ENCODE measurements around the gene B3GNT8. TPM values are rescaled to one million over a fixed set of nuclear protein-coding genes. Genes with fewer than 3 reads are reported as not detected.

B3GNT8 gene
- total RNA-seq, 1 experiment from 2014 or later: 0.96 TPM

DNA sequence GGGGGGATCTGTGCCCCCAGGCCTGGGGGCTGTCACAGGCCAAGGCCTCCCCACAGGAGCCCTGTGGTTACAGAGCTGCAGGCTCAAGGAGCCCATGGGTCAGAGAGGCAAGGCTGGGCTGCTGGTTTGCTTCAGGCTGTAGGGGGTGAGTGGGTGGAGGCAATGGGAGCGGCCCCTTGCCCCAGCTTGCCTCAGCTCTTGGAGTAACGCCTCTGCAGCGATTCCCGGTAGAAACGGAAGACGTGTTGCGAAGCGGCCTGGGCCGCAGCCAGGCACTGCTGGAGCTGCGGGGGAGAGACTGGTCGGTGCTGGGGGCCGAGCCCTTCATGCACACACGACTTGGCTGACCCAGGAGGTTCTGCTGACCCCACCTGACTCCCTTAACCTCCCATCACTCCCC lies 40.7 kb downstream of the B3GNT8 start:
- H2BK15ac ChIP-seq (ENCODE audit: low read depth, low read length): no peak overlapping the region
- H3K14ac ChIP-seq (ENCODE audit: insufficient read depth, low read length): no peak overlapping the region
- no peaks in the 10 kb centered on the region for H3K9me3 ChIP-seq (ENCODE audit: control insufficient read depth, low read depth, low read length)
- no peak overlapping the region for H3K27ac Mint-ChIP-seq
- H3K23me2 ChIP-seq (ENCODE audit: insufficient read length, low read depth, low read length, poor library complexity, severe bottlenecking): no peaks in the 10 kb centered on the region
- peaks cover 4 to 59% (median 25%) of the 10 kb centered on the region in 3 experiments; a peak in 6 of 7 replicates for H3K36me3 Mint-ChIP-seq (ENCODE audit: insufficient read depth in 1 of 3, low read depth in 3 of 3)
- no peaks in the 10 kb centered on the region for H4K20me1 ChIP-seq (ENCODE audit: control insufficient read depth, insufficient read depth, insufficient read length)
- H3K27me3 ChIP-seq (ENCODE audit: insufficient read depth, low read length): no peaks in the 10 kb centered on the region
- H2AFZ ChIP-seq (ENCODE audit: low read length): no peak overlapping the region
- no peak overlapping the region for H2BK5ac ChIP-seq (ENCODE audit: insufficient read length, low read length)
- no peak overlapping the region for H3T11ph ChIP-seq (ENCODE audit: low read length)
- DNase-seq: no peak
- no peak overlapping the region for H3K4me2 ChIP-seq (ENCODE audit: insufficient read depth, insufficient read length, low read length)
- no peak overlapping the region for H3K18ac ChIP-seq (ENCODE audit: insufficient read length, low read depth, low read length)
- H3K79me2 ChIP-seq (ENCODE audit: insufficient read depth, low read length): no peaks in the 10 kb centered on the region
- no peak overlapping the region for H4K91ac ChIP-seq (ENCODE audit: insufficient read length, low read depth, low read length)
- H3K9me3 Mint-ChIP-seq: no peaks in the 10 kb centered on the region
- no peaks in the 10 kb centered on the region for H3K4me1 ChIP-seq (ENCODE audit: insufficient read depth, low read length)
- H3K27ac ChIP-seq (ENCODE audit: insufficient read length, low read depth, low read length): no peak overlapping the region
- no peaks in the 10 kb centered on the region for H3K79me1 ChIP-seq (ENCODE audit: insufficient read depth, low read depth, low read length, poor library complexity, severe bottlenecking)
- H3K9ac ChIP-seq (ENCODE audit: extremely low read depth, insufficient read length, low read length): no peak overlapping the region
- H4K5ac ChIP-seq (ENCODE audit: insufficient read length, low read depth, low read length): no peak overlapping the region
- no peak overlapping the region for H2AK5ac ChIP-seq (ENCODE audit: insufficient read length, low read length)
- no peak overlapping the region for H2BK12ac ChIP-seq (ENCODE audit: insufficient read length, low read depth, low read length)
- H3K4me3 Mint-ChIP-seq: no peak overlapping the region
- H3K4ac ChIP-seq (ENCODE audit: low read depth, low read length): no peak overlapping the region
- H3K56ac ChIP-seq (ENCODE audit: insufficient read length, low read depth, low read length): no peak overlapping the region
- no peak overlapping the region for H2BK20ac ChIP-seq (ENCODE audit: low read depth, low read length, poor library complexity, severe bottlenecking)
- H3K23ac ChIP-seq (ENCODE audit: insufficient read length, low read depth, low read length): no peak overlapping the region
- no CpG with 5 or more reads among the region's 13 CpGs for WGBS (ENCODE audit: extremely low coverage, insufficient read length, low lambda C conversion rate)
- H2BK120ac ChIP-seq (ENCODE audit: low read depth, low read length, poor library complexity, severe bottlenecking): no peak overlapping the region
- H3K4me1 Mint-ChIP-seq: no peaks in the 10 kb centered on the region
- H3K27me3 Mint-ChIP-seq (ENCODE audit: low read depth): no peaks in the 10 kb centered on the region
- TF ChIP-seq, protein P1, sequence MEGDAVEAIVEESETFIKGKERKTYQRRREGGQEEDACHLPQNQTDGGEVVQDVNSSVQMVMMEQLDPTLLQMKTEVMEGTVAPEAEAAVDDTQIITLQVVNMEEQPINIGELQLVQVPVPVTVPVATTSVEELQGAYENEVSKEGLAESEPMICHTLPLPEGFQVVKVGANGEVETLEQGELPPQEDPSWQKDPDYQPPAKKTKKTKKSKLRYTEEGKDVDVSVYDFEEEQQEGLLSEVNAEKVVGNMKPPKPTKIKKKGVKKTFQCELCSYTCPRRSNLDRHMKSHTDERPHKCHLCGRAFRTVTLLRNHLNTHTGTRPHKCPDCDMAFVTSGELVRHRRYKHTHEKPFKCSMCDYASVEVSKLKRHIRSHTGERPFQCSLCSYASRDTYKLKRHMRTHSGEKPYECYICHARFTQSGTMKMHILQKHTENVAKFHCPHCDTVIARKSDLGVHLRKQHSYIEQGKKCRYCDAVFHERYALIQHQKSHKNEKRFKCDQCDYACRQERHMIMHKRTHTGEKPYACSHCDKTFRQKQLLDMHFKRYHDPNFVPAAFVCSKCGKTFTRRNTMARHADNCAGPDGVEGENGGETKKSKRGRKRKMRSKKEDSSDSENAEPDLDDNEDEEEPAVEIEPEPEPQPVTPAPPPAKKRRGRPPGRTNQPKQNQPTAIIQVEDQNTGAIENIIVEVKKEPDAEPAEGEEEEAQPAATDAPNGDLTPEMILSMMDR (conservative IDR thresholded peaks at IDR 0.05): no peak
- H4K8ac ChIP-seq (replicated peaks; ENCODE audit: insufficient read length, low read depth, low read length): no peak overlapping the region
